ENCODE measurements around the gene WDR6.

The WDR6 gene

DNA sequence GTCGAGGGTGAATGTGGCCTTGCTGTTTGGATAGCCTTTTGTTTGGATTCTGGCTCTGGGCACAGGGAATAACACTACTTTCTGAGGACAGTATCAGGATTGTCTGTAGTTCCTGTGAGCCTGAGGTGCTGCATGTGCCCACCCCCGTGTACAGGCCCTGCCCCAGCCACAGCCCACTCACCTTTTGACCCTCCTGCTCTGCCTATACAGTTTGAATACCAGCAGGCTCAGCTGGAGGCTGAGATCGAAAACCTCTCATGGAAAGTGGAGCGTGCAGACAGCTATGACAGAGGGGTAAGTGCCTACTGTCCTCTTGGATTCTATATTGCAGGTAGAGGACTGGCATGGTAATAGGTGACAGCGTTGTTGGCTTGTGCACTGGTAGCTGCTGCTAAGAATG, 24.5 kb upstream of the WDR6 start:
- H2AFZ ChIP-seq (ENCODE audit: low read length), result no peak overlapping the region
- WGBS, 2 donors (ENCODE audit: extremely low coverage in 2 of 2, insufficient read length in 2 of 2, insufficient replicate concordance in 1 of 2), result no CpG with 5 or more reads among the region's 5 CpGs

DNA sequence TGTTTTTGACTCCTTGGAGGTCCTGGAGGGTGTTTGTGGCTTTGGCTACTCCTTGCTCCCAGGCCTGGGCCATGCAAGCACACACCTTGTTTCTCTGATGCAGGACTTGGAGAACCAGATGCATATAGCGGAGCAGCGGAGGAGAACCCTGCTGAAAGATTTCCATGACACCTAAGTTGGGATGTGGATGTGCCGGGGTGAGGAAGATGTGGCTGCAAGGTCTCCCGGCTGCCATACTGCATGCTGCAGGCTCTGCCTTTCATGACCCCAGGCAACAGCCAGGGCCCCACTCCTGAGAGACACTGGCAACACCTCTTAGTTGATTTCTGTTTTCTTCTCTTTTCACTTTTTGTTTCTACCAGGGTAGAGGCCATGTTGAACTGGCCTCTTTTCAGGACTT, 24.1 kb upstream of the WDR6 start:
- Histone ChIP-seq H2BK120ac (ENCODE audit: low read depth, low read length) (no peak overlapping the region), H2AK5ac (ENCODE audit: low read depth, low read length) (no peak overlapping the region), H3K23ac (ENCODE audit: low read depth, low read length, poor library complexity) (no peak overlapping the region), H3K14ac (ENCODE audit: low read length) (no peak overlapping the region), H2AFZ (ENCODE audit: low read length) (no peak overlapping the region), H3K27me3 (ENCODE audit: control insufficient read depth in 3 of 3, insufficient read depth in 3 of 3, low read depth in 1 of 3, low read length in 3 of 3) (no peaks in the 10 kb centered on the region), H3K27ac (replicated peaks; ENCODE audit: low read length) (no peak overlapping the region), H4K8ac (ENCODE audit: low read depth, low read length) (no peak overlapping the region), H3K79me1 (ENCODE audit: low read depth, low read length) (peaks cover 5% of the 10 kb centered on the region), H3K4me3 (ENCODE audit: low read length in 2 of 2) (no peak overlapping the region), H3K36me3 (replicated peaks in 1 of 2; ENCODE audit: control insufficient read depth in 2 of 2, insufficient read depth in 2 of 2, low read length in 2 of 2) (peaks cover 44 to 80% of the 10 kb centered on the region in 2 donors), H2BK15ac (ENCODE audit: low read length) (no peak overlapping the region), H2BK12ac (ENCODE audit: low read length) (no peak overlapping the region), H3K4ac (ENCODE audit: low read length) (no peak overlapping the region), H3K9me3 (replicated peaks in 1 of 2; ENCODE audit: control insufficient read depth in 2 of 2, insufficient read depth in 1 of 2, low read depth in 1 of 2, low read length in 2 of 2) (no peaks in the 10 kb centered on the region), H3K9ac (ENCODE audit: low read depth, low read length, poor library complexity) (no peak overlapping the region), H3K18ac (ENCODE audit: low read length) (no peak overlapping the region), H3K4me2 (ENCODE audit: insufficient read depth, low read length, poor library complexity, severe bottlenecking) (no peak overlapping the region), H3K4me1 (ENCODE audit: control insufficient read depth in 2 of 2, insufficient read depth in 1 of 2, low read depth in 1 of 2, low read length in 2 of 2) (no peaks in the 10 kb centered on the region), H4K91ac (ENCODE audit: low read depth, low read length, poor library complexity) (no peak overlapping the region), H2BK5ac (ENCODE audit: low read length) (no peak overlapping the region)
- DNase-seq (ENCODE audit: low spot score), result no peak
- WGBS, 2 donors (ENCODE audit: extremely low coverage in 2 of 2, insufficient read length in 2 of 2, insufficient replicate concordance in 1 of 2), result no CpG with 5 or more reads among the region's 4 CpGs

More for the DNA sequence above, 24.5 kb upstream of the WDR6 start:
- no peak overlapping the region for H3K23ac ChIP-seq (ENCODE audit: low read depth, low read length, poor library complexity)
- H3K9ac ChIP-seq (ENCODE audit: low read depth, low read length, poor library complexity), result no peak overlapping the region
- no peak overlapping the region for H3K18ac ChIP-seq (ENCODE audit: low read length)
- no peak overlapping the region for H2BK120ac ChIP-seq (ENCODE audit: low read depth, low read length)
- H3K4me1 ChIP-seq (ENCODE audit: control insufficient read depth in 2 of 2, insufficient read depth in 1 of 2, low read depth in 1 of 2, low read length in 2 of 2), result no peaks in the 10 kb centered on the region
- no peak overlapping the region for H2AK5ac ChIP-seq (ENCODE audit: low read depth, low read length)
- no peak overlapping the region for H2BK5ac ChIP-seq (ENCODE audit: low read length)
- no peak overlapping the region for H2BK12ac ChIP-seq (ENCODE audit: low read length)
- H3K14ac ChIP-seq (ENCODE audit: low read length), result no peak overlapping the region
- no peak overlapping the region for H3K27ac ChIP-seq (replicated peaks; ENCODE audit: low read length)
- peaks cover 44 to 84% of the 10 kb centered on the region in 2 donors for H3K36me3 ChIP-seq (replicated peaks in 1 of 2; ENCODE audit: control insufficient read depth in 2 of 2, insufficient read depth in 2 of 2, low read length in 2 of 2)
- no peak overlapping the region for H4K8ac ChIP-seq (ENCODE audit: low read depth, low read length)
- no peak overlapping the region for H3K4ac ChIP-seq (ENCODE audit: low read length)
- no peak for DNase-seq (ENCODE audit: low spot score)
- no peaks in the 10 kb centered on the region for H3K9me3 ChIP-seq (replicated peaks in 1 of 2; ENCODE audit: control insufficient read depth in 2 of 2, insufficient read depth in 1 of 2, low read depth in 1 of 2, low read length in 2 of 2)
- peaks cover 5% of the 10 kb centered on the region for H3K79me1 ChIP-seq (ENCODE audit: low read depth, low read length)
- no peak overlapping the region for H4K91ac ChIP-seq (ENCODE audit: low read depth, low read length, poor library complexity)
- no peak overlapping the region for H3K4me3 ChIP-seq (ENCODE audit: low read length in 2 of 2)
- H2BK15ac ChIP-seq (ENCODE audit: low read length), result no peak overlapping the region
- H3K27me3 ChIP-seq (ENCODE audit: control insufficient read depth in 3 of 3, insufficient read depth in 3 of 3, low read depth in 1 of 3, low read length in 3 of 3), result no peaks in the 10 kb centered on the region
- H3K4me2 ChIP-seq (ENCODE audit: insufficient read depth, low read length, poor library complexity, severe bottlenecking), result no peak overlapping the region

DNA sequence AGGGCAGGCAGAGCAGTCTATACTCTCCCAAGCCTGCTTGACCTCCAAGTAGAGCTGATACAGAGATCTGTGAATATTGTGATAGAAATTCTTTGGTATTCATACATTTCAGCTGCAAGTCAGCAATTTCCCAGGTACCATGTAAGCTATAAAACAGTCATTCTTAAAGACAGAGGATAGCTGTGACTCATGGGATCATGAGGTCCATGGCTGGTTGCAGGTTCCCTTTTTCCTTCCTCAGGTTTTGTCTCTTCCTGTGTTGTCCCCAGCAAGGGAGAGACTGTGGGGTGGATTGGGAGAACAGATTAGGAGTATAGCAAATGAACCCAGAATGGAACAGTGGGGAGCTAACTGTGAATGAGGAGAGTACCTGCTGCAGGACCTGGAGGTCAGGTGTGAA, 22.5 kb upstream of the WDR6 start:
- Histone ChIP-seq H2BK5ac (ENCODE audit: low read length) (no peak overlapping the region), H3K4me2 (ENCODE audit: insufficient read depth, low read length, poor library complexity, severe bottlenecking) (no peak overlapping the region), H2BK15ac (ENCODE audit: low read length) (no peak overlapping the region), H3K23ac (ENCODE audit: low read depth, low read length, poor library complexity) (no peak overlapping the region), H3K18ac (ENCODE audit: low read length) (no peak overlapping the region), H3K14ac (ENCODE audit: low read length) (no peak overlapping the region), H3K36me3 (replicated peaks in 1 of 2; ENCODE audit: control insufficient read depth in 2 of 2, insufficient read depth in 2 of 2, low read length in 2 of 2) (peaks cover 36 to 69% of the 10 kb centered on the region in 2 donors), H3K9ac (ENCODE audit: low read depth, low read length, poor library complexity) (no peak overlapping the region), H2AK5ac (ENCODE audit: low read depth, low read length) (no peak overlapping the region), H3K4me1 (ENCODE audit: control insufficient read depth in 2 of 2, insufficient read depth in 1 of 2, low read depth in 1 of 2, low read length in 2 of 2) (peaks cover 5 to 6% of the 10 kb centered on the region in 2 donors), H3K9me3 (replicated peaks in 1 of 2; ENCODE audit: control insufficient read depth in 2 of 2, insufficient read depth in 1 of 2, low read depth in 1 of 2, low read length in 2 of 2) (no peaks in the 10 kb centered on the region), H2AFZ (ENCODE audit: low read length) (no peak overlapping the region), H2BK12ac (ENCODE audit: low read length) (no peak overlapping the region), H4K8ac (ENCODE audit: low read depth, low read length) (no peak overlapping the region), H2BK120ac (ENCODE audit: low read depth, low read length) (no peak overlapping the region), H4K91ac (ENCODE audit: low read depth, low read length, poor library complexity) (no peak overlapping the region), H3K27ac (replicated peaks; ENCODE audit: low read length) (no peak overlapping the region), H3K79me1 (ENCODE audit: low read depth, low read length) (peaks cover 7% of the 10 kb centered on the region), H3K4ac (ENCODE audit: low read length) (no peak overlapping the region), H3K27me3 (ENCODE audit: control insufficient read depth in 3 of 3, insufficient read depth in 3 of 3, low read depth in 1 of 3, low read length in 3 of 3) (no peaks in the 10 kb centered on the region), H3K4me3 (ENCODE audit: low read length in 2 of 2) (no peak overlapping the region)
- DNase-seq (ENCODE audit: low spot score), result no peak

GRCh38 chr3:48985831-48986376, 21.3 kb upstream of the WDR6 start:
- H3K36me3 ChIP-seq (replicated peaks in 1 of 2; ENCODE audit: control insufficient read depth in 2 of 2, insufficient read depth in 2 of 2, low read length in 2 of 2), result peaks cover 30 to 58% of the 10 kb centered on the region in 2 donors
- H4K8ac ChIP-seq (ENCODE audit: low read depth, low read length), result no peak overlapping the region
- no peak overlapping the region for H2BK120ac ChIP-seq (ENCODE audit: low read depth, low read length)
- peaks cover 12% of the 10 kb centered on the region for H3K79me1 ChIP-seq (ENCODE audit: low read depth, low read length)
- H4K91ac ChIP-seq (ENCODE audit: low read depth, low read length, poor library complexity), result no peak overlapping the region
- H2BK15ac ChIP-seq (ENCODE audit: low read length), result no peak overlapping the region
- no peaks in the 10 kb centered on the region for H3K9me3 ChIP-seq (replicated peaks in 1 of 2; ENCODE audit: control insufficient read depth in 2 of 2, insufficient read depth in 1 of 2, low read depth in 1 of 2, low read length in 2 of 2)
- no peak overlapping the region for H3K27ac ChIP-seq (replicated peaks; ENCODE audit: low read length)
- no peak overlapping the region for H3K4me3 ChIP-seq (ENCODE audit: low read length in 2 of 2)
- H2BK5ac ChIP-seq (ENCODE audit: low read length), result no peak overlapping the region
- H2BK12ac ChIP-seq (ENCODE audit: low read length), result no peak overlapping the region
- no peak overlapping the region for H3K9ac ChIP-seq (ENCODE audit: low read depth, low read length, poor library complexity)
- H3K4me1 ChIP-seq (ENCODE audit: control insufficient read depth in 2 of 2, insufficient read depth in 1 of 2, low read depth in 1 of 2, low read length in 2 of 2), result peaks cover 5 to 12% of the 10 kb centered on the region in 2 donors
- H2AK5ac ChIP-seq (ENCODE audit: low read depth, low read length), result no peak overlapping the region
- no peak overlapping the region for H3K23ac ChIP-seq (ENCODE audit: low read depth, low read length, poor library complexity)
- no peak overlapping the region for H3K18ac ChIP-seq (ENCODE audit: low read length)
- no peak overlapping the region for H3K4ac ChIP-seq (ENCODE audit: low read length)
- H2AFZ ChIP-seq (ENCODE audit: low read length), result no peak overlapping the region
- no peak overlapping the region for H3K4me2 ChIP-seq (ENCODE audit: insufficient read depth, low read length, poor library complexity, severe bottlenecking)
- DNase-seq (ENCODE audit: low spot score), result no peak
- H3K14ac ChIP-seq (ENCODE audit: low read length), result no peak overlapping the region
- no CpG with 5 or more reads among the region's 7 CpGs for WGBS, 2 donors (ENCODE audit: extremely low coverage in 2 of 2, insufficient read length in 2 of 2, insufficient replicate concordance in 1 of 2)
- no peaks in the 10 kb centered on the region for H3K27me3 ChIP-seq (ENCODE audit: control insufficient read depth in 3 of 3, insufficient read depth in 3 of 3, low read depth in 1 of 3, low read length in 3 of 3)
